ENCODE results near the gene HDAC10. TPM values are rescaled to one million over a fixed set of nuclear protein-coding genes. Genes with fewer than 3 reads are reported as not detected.

HDAC10 gene
- total RNA-seq, 1 donor from 2014 or later = 13.6 TPM

DNA sequence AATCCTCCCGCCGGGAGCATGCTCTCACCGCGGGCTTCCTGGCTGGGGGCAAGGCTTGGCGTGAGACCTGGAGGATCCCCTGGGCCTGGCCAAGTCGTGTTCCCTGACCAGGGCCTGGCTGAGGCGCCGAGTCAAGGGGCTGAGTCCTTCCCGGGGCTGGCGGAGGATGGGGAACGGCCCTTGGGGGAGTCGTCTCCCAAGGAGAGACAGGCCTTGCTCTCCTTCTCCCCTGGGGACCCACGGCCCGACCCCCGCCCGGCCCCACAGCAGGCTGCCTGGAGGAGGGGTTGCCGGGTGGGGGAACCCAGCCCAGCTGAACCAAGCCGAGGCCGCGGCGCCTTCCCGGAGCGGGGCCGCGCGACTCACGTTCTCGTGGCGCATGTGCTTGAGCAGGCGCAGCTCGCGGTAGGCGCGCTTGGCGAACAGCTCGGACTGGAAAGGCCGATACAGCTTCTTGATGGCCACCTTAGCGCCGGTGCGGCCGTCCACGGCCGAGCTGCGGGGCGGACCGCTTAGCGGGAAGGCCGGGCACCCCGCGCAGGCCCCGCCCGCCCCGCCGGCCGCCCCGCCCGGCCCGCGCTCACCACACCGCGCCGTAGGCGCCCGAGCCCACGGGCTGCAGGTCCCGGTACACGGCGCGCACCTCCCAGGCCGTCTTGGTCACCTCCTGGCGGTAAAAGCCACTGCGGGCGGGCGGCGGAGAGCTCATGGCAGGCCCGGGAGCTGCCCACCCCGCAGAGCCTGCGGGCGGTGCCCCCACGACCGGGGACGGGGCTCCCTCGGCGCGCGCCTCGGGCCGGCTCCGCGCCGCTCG lies 9.9 kb upstream of the HDAC10 start:
- DNase-seq = no peak
- peaks cover 45% of the 10 kb centered on the region for H3K4me1 ChIP-seq
- peak overlapping the region; percentile 76 for H3K27ac ChIP-seq (replicated peaks)
- TF ChIP-seq, protein P1, sequence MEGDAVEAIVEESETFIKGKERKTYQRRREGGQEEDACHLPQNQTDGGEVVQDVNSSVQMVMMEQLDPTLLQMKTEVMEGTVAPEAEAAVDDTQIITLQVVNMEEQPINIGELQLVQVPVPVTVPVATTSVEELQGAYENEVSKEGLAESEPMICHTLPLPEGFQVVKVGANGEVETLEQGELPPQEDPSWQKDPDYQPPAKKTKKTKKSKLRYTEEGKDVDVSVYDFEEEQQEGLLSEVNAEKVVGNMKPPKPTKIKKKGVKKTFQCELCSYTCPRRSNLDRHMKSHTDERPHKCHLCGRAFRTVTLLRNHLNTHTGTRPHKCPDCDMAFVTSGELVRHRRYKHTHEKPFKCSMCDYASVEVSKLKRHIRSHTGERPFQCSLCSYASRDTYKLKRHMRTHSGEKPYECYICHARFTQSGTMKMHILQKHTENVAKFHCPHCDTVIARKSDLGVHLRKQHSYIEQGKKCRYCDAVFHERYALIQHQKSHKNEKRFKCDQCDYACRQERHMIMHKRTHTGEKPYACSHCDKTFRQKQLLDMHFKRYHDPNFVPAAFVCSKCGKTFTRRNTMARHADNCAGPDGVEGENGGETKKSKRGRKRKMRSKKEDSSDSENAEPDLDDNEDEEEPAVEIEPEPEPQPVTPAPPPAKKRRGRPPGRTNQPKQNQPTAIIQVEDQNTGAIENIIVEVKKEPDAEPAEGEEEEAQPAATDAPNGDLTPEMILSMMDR (IDR thresholded peaks at IDR 0.05; ENCODE audit: borderline replicate concordance) = no peak
- peaks cover 11% of the 10 kb centered on the region for H3K27me3 ChIP-seq (ENCODE audit: low read depth)
- no peaks in the 10 kb centered on the region for H3K9me3 ChIP-seq (replicated peaks)
- peak overlapping the region; percentile 71 for H3K4me3 ChIP-seq
- intact Hi-C loops (cut with micrococcal nuclease) = no loop called here
- no peaks in the 10 kb centered on the region for H3K36me3 ChIP-seq

DNA sequence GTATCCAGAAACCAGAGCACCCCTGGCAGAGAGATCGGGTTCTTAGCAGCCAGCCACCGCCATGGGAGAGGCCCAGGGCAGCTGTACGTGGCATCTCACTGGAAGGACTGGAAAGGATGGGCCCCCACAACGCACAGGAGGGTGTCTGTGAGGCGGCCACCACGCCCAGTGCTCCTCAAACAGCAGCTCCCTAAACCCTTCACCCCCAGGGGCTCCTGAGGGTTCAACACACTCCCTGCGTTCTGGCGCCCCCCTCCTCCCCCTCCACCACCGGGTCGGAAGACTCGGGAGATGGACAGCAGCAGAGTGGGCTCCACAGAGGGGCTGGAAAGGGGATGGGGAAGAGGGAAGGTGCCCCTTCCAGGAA lies 9.4 kb upstream of the HDAC10 start:
- H3K27ac ChIP-seq (replicated peaks) = peak overlapping the region; percentile 76
- peak overlapping the region; percentile 71 for H3K4me3 ChIP-seq
- H3K36me3 ChIP-seq = no peaks in the 10 kb centered on the region
- H3K4me1 ChIP-seq = peaks cover 45% of the 10 kb centered on the region
- intact Hi-C loops (cut with micrococcal nuclease) = no loop called here
- peaks cover 11% of the 10 kb centered on the region for H3K27me3 ChIP-seq (ENCODE audit: low read depth)
- TF ChIP-seq, protein P1 (IDR thresholded peaks at IDR 0.05; ENCODE audit: borderline replicate concordance) = no peak
- no peaks in the 10 kb centered on the region for H3K9me3 ChIP-seq (replicated peaks)
- no peak for DNase-seq

DNA sequence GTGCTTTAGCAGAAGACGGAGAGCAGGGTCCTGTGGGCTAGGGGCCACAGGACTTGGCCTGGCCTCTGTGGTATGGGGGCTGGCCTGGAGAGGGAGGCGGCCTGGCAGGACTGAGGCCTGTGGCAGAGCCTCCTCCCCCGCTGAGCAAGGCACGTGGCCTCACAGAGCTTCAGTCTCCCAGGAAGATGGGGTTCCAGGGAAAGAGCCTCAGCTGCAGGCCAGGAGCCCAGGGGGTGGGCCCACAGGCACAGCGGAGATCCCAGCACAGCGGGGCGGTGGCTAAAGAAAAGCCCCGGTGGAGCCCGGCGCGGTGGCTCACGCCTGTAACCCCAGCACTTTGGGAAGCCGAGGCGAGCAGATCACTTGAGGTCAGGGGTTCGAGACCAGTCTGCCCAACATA lies 8.2 kb upstream of the HDAC10 start:
- intact Hi-C loops (cut with micrococcal nuclease) = no loop called here
- TF ChIP-seq, protein P1 (IDR thresholded peaks at IDR 0.05; ENCODE audit: borderline replicate concordance) = no peak
- peaks cover 45% of the 10 kb centered on the region for H3K4me1 ChIP-seq
- no peak for DNase-seq
- no peaks in the 10 kb centered on the region for H3K9me3 ChIP-seq (replicated peaks)
- no peaks in the 10 kb centered on the region for H3K36me3 ChIP-seq
- H3K27ac ChIP-seq (replicated peaks) = peak overlapping the region; percentile 56
- peaks cover 11% of the 10 kb centered on the region for H3K27me3 ChIP-seq (ENCODE audit: low read depth)
- H3K4me3 ChIP-seq = no peak overlapping the region

DNA sequence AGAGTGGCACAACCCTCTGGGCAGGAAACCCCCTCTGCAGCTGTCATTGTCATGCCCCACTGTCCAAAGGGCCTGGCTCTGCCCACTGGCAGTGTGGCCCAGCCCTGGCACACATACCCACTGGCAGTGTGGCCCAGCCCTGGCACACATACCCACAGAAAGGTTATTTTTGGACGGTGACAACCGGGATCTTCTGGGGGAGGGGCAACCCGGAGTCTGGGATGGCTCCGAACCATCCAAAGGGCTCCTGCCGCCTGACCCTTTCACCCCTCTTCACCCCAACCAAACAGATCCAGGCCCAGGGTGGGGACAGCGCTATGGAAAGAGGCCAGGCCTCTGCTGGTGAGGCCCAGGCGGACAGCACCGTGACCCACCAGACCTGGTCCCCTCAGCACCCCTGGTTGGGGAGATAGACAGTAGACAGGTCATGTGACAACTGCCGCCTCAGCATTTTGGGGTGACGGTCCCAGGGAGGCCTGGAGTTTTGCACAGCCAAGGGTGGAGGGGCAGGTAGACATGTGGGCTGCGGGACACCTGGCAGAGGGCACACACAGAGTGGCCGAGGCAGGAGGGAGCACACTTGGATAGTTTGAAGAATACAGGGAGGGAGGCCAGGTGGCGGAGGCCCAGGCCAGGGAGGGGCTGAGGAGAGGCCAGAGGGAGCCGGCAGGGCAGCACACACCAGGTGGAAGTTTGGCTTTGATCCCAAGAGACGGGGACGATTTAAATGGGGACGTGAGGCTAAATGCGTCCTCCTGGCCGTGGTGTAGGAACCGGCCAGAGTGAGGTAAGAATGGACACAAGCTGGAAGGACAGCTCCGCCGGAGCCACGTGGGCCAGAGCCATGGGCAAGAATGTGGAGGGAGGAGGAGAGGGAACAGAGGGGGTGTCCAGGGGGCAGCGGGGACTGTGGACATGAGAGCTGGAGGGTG lies 7.6 kb upstream of the HDAC10 start:
- intact Hi-C loops (cut with micrococcal nuclease) = no loop called here
- H3K9me3 ChIP-seq (replicated peaks) = no peaks in the 10 kb centered on the region
- peak overlapping the region; percentile 56 for H3K27ac ChIP-seq (replicated peaks)
- H3K4me3 ChIP-seq = no peak overlapping the region
- DNase-seq = peak; percentile 59
- peaks cover 45% of the 10 kb centered on the region for H3K4me1 ChIP-seq
- H3K27me3 ChIP-seq (ENCODE audit: low read depth) = peaks cover 11% of the 10 kb centered on the region
- H3K36me3 ChIP-seq = no peaks in the 10 kb centered on the region
- TF ChIP-seq, protein P1 (IDR thresholded peaks at IDR 0.05; ENCODE audit: borderline replicate concordance) = no peak

DNA sequence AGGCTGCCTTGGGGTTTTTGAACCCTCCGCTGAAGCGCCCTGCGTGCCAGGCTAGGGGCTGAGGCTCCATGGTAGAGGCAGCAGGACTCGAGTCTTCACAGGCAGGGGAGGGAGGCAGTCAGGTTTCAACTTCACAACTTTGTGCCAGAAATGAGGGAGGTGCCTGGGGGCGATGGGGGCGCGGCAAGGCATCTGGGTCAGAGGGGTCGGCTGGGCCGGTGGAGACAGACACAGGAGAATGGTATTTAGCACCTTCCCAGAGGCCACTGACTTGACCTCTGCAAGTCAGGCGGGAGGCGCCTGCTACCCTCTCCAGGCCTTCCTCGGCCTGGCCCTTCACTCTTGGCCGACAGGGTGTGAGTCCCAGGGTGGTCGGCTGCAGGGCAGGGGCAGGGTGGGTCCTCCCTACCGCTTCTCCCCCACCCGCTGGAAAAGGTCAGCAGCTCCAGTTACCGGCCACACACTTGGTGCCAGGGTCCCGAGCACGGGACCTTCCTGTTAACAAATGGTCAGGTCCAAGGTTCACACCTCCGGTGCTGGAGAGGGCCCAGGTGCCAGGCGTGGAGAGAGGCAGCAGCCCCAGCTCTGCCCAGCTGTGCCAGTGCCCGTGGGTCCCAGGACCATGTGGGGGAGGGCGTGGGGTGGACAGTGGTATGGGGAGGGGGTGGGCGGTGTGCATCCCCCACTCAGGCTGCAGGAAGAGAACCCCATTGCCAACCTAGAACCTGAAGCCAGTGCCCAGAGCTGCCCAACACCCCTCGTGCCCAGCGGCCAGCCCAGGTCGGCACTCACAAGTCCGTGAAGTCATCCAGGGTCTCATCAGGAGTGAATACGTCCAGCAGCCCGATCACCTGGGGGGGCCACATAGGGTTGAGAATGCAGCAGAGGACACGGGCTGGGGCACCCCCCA lies 6.6 kb upstream of the HDAC10 start:
- H3K9me3 ChIP-seq (replicated peaks) = no peaks in the 10 kb centered on the region
- H3K27ac ChIP-seq (replicated peaks) = peak overlapping the region; percentile 56
- H3K36me3 ChIP-seq = no peaks in the 10 kb centered on the region
- TF ChIP-seq, protein P1 (IDR thresholded peaks at IDR 0.05; ENCODE audit: borderline replicate concordance) = no peak
- H3K4me3 ChIP-seq = no peak overlapping the region
- no peak for DNase-seq
- intact Hi-C loops (cut with micrococcal nuclease) = no loop called here
- H3K27me3 ChIP-seq (ENCODE audit: low read depth) = peaks cover 11% of the 10 kb centered on the region
- peaks cover 43% of the 10 kb centered on the region for H3K4me1 ChIP-seq
